SJCRH30 (cell line): Measurements from ENCODE around the gene DUSP22. TPM values are rescaled to one million over a fixed set of nuclear protein-coding genes. Genes with fewer than 3 reads are reported as not detected.

Experiments used
- DNase-seq, 2 experiments: peaks; one replicate each; pipeline ENCODE4 v3.0.0-alpha.2; 2015 to 2020
- H3K27ac ChIP-seq: fragments of 250-450 bp; sonication (Bioruptor Pico); 2 replicates; pipeline ENCODE4 v1.5.1; 2020; ENCODE audit warnings: mild to moderate bottlenecking, moderate library complexity
- H3K27me3 ChIP-seq: fragments of 250-450 bp; sonication (Bioruptor Pico); 2 replicates; pipeline ENCODE4 v1.5.1; 2020; ENCODE audit warnings: mild to moderate bottlenecking, moderate library complexity
- H3K36me3 ChIP-seq: fragments of 250-450 bp; sonication (Bioruptor Pico); 2 replicates; pipeline ENCODE4 v1.5.1; 2020; ENCODE audit warnings: mild to moderate bottlenecking, moderate library complexity
- H3K4me1 ChIP-seq: fragments of 250-450 bp; sonication (Bioruptor Pico); 2 replicates; pipeline ENCODE4 v1.5.1; 2020; ENCODE audit warnings: mild to moderate bottlenecking, moderate library complexity
- H3K4me3 ChIP-seq: fragments of 250-450 bp; sonication (Bioruptor Pico); 2 replicates; pipeline ENCODE4 v1.5.1; 2020; ENCODE audit warnings: mild to moderate bottlenecking, moderate library complexity
- H3K9me3 ChIP-seq: fragments of 250-450 bp; sonication (Bioruptor Pico); replicated peaks from 2 replicates; pipeline ENCODE4 v1.5.1; 2020; ENCODE audit warnings: mild to moderate bottlenecking, moderate library complexity
- total RNA-seq: library from RNA; depleted of rRNA; stranded (reverse); fragments of >200 nt; shearing (Covaris generic); gene quantifications from 2 replicates; pipeline ENCODE4 v1.2.3, GENCODE V29; 2014

DUSP22 gene
- total RNA-seq, 1 experiment from 2014 or later: 14.3 TPM

DNA sequence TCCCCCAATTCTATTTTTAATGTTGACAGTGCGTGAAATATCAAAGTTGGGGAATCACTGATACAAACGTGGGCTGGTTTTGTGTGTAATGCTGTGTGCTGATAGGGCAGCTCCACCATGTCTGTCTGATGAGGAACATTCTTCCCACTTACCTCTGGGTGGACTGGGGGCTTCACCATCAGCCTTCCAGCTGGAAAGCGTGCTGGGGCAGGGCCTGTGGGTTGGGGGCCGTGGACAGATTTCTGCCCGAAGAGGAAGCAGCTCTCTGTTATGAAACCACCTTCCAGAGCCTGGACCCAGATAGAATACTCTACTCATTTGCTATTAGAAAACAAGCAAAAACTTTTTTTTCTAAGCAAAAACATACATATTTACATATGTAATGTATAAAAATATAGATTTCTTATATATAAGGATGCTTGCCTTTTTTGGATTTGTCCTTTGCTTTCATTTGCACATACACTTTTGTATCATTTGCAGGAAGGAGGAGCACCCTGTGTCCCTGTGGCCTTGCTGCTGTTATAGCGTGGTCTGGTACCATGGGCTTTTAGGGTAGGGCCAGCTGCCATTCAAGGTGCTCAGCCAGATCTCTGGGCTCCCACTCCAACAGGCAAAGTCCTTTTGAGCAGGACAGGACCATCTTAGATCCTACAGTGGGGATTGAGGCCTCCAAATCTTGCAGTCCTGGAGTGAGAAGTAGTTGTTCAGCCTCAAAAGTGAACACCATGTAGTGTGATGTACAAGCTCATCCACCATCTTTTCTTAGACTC, 48.1 kb downstream of the DUSP22 start:
- no peaks in the 10 kb centered on the region for H3K4me1 ChIP-seq
- no peak overlapping the region for H3K4me3 ChIP-seq
- DNase-seq: no peak
- H3K27ac ChIP-seq: no peak overlapping the region
- no peaks in the 10 kb centered on the region for H3K27me3 ChIP-seq
- no peaks in the 10 kb centered on the region for H3K36me3 ChIP-seq
- H3K9me3 ChIP-seq: no peaks in the 10 kb centered on the region

DNA sequence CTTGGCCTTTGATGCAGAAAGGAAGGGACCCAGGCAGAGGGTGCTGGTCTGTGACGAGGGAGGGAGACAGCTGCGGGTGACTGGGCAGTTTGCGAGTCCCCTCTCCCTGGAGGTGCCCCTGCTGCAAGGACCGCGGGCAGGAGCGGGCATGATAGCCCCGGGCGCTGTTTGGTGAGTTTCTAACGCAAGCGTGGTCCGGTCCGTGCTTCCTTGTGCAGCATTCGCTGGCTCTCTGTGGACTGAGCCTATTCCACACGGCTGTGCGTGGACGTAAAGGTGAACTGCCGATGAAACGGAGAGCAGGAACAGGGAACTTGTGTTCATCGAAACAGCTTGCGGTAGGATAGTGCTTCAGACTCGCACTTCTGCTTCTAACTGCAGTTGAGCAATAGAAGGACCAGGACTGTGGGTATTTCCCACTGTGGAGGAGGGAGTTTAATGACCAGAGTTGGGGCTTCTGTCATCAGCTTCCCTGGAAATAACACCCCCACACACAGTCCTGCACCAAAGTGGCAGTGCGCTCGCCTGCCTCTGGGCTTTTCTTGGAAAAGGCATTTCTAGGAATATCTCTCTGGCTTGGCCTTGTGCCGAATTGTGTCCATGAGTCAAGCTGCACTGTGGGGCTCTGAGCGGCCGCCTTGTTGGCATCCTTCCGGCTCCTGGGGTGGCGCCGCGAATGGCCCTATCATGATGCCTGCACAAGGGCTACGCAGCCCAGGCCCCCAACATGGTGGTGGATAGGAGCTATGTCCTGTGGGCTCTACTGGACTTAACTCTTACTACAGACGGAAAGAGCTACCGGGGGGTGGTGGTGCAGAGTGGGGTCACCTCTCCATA, 48.9 kb downstream of the DUSP22 start:
- Histone ChIP-seq H3K27ac (no peak overlapping the region), H3K9me3 (no peaks in the 10 kb centered on the region), H3K4me1 (no peaks in the 10 kb centered on the region), H3K27me3 (no peaks in the 10 kb centered on the region), H3K4me3 (no peak overlapping the region), H3K36me3 (no peaks in the 10 kb centered on the region)
- no peak for DNase-seq

DNA sequence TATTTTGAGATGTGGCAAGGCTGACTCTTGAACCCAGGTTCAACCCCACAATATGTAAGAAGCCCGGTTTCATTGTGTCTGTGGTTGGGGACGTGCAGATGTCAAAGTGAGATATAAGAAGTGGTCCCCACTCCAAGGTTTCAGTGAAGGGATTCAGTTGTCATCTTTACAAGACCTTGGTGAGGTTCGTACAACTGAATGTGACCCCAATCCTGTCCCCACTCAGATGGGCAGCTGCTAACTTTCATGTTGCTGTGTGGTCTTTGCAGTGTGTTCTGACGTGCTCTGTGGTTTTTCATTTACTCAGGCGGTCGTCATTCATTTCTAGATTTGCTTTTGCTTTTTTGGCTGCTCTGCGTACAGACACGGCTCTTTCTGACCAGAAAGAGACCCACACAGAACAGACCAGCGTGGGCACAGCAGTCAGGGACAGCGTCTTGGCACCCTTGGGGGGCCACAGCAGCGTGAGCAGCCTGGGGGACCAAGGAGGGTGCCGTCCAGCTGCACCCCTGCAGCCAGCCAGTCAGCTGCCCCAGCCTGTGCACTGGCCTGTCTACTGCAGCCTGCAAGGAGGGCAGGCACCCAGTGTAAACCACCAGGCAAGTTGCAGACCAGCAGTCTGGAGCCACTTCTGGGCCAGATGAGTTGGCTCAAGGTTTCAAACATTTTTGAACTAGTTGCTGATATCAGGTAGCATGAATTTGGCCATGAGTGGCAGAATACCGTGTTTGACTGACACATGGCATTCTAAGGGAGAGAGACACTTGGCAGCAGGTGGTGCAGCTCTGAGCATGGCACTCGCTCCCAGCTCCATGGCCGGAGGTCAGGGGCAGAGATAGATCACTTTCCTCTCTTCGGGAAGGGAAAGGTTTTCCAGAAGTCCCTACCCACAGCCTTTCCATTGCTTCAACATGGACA, 49.9 kb downstream of the DUSP22 start:
- H3K4me1 ChIP-seq: no peaks in the 10 kb centered on the region
- no peak overlapping the region for H3K27ac ChIP-seq
- DNase-seq: no peak
- no peaks in the 10 kb centered on the region for H3K9me3 ChIP-seq
- H3K27me3 ChIP-seq: no peaks in the 10 kb centered on the region
- no peak overlapping the region for H3K4me3 ChIP-seq
- H3K36me3 ChIP-seq: no peaks in the 10 kb centered on the region

DNA sequence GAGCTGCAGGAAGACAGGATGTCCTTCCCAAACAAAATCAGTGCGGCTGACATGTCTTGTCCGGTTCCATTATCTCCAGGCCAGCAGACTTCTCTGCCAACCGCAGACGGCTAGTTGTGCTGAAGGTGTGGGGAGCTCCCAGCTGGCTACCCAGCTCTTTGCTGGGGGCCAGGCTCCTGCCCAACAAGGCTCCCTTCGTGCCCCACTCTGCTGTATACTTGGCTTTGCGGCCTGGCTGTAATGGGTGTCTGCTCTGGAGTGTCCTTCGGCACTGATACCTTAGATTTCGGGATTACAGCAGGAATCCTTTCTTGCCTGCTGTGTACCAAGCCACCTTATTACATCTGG, 50.5 kb downstream of the DUSP22 start:
- no peak overlapping the region for H3K4me3 ChIP-seq
- no peaks in the 10 kb centered on the region for H3K27me3 ChIP-seq
- H3K36me3 ChIP-seq: no peaks in the 10 kb centered on the region
- no peaks in the 10 kb centered on the region for H3K9me3 ChIP-seq
- H3K4me1 ChIP-seq: no peaks in the 10 kb centered on the region
- H3K27ac ChIP-seq: no peak overlapping the region
- no peak for DNase-seq

DNA sequence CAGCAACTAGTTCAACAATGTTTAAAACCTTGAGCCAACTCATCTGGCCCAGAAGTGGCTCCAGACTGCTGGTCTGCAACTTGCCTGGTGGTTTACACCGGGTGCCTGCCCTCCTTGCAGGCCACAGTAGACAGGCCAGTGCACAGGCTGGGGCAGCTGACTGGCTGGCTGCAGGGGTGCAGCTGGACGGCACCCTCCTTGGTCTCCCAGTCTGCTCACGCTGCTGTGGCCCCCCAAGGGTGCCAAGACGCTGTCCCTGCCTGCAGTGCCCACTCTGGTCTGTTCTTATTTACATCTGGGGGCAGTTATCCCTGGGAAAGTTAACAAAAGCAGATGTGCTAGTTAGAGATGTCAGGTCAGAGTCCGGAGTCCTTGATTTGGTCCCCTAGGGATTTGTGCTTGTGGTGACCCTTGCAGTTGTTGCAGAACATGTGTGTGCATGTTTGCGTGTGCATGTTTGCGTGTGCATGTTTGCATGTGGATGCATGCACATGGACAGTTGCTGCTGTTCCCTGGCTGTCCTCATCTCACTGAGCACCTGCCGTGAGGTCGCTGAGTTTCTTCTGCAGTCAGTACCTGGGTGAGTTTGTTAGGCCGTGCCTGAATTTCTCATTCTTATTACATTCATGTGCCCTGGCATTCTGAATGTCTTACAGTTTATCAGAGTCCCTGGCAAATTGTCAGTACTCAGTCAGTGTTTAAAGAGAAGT, 51.1 kb downstream of the DUSP22 start:
- DNase-seq: no peak
- Histone ChIP-seq H3K9me3 (no peaks in the 10 kb centered on the region), H3K36me3 (no peaks in the 10 kb centered on the region), H3K4me3 (no peak overlapping the region), H3K27me3 (no peaks in the 10 kb centered on the region), H3K4me1 (no peaks in the 10 kb centered on the region), H3K27ac (no peak overlapping the region)

DNA sequence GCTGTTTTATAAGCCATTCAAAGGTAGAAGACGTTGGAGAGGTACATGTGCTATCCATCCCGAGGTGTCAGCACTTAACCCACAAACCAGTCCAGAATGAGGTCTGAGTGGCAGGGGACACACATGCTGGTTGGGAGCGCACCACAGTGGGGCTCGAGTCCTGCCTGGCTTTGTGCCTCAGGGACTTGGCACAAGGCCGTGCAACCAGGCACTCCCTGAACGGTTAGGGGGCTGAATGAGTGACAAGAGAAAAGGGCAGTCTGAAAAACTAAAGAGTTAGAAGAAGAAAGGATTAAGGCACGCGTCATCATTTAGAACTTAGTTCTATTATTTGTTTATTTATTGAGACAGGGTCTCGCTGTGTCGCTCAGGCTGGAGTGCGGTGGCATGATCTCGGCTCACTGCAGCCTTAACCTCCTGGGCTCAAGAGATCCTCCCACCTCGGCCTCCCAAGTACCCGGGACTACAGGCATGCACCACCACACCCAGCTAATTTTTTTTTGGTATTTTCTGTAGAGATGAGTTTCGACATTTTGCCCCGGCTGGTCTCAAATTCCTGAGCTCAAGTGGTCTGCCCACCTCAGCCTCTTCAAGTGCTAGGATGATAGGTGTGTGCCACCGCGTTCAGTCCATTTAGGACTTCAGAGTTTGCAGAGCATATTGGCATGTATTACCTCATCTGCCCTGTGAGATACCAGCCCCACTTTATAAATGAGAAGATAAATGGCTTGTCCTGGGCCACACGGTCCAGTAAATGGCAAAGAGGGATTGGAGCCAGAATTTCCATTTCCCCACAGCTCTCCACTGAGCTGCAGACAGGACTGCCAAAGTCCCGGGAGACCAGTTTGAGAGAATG, 51.9 kb downstream of the DUSP22 start:
- H3K36me3 ChIP-seq: no peaks in the 10 kb centered on the region
- no peaks in the 10 kb centered on the region for H3K9me3 ChIP-seq
- no peak for DNase-seq
- no peak overlapping the region for H3K4me3 ChIP-seq
- no peaks in the 10 kb centered on the region for H3K4me1 ChIP-seq
- no peak overlapping the region for H3K27ac ChIP-seq
- H3K27me3 ChIP-seq: no peaks in the 10 kb centered on the region

DNA sequence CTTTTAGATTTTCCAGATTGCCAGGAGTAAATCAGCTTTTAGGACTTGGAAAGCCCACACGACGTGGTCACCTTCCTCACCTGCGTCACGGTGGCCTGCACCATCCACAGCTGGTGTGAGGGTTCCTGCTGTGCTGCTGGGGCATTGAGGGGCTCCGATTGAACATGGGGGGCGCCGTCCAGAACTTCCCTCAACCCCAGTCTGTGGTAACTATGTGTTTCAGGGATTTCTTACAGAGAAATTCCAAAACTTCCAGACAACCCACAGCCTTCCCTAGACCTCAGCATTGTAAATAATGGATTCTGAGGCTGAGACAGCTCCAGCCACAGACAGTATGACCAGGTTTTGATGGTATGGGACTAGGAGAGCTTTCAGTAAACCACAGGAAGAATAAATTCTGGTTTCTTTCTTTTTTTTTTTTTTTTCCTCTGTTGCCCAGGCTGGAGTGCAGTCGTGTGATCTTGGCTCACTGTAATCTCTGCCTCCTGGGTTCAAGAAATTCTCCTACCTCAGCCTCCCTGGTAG, 52.6 kb downstream of the DUSP22 start:
- Histone ChIP-seq H3K27ac (no peak overlapping the region), H3K27me3 (no peaks in the 10 kb centered on the region), H3K36me3 (no peaks in the 10 kb centered on the region), H3K9me3 (no peaks in the 10 kb centered on the region), H3K4me3 (no peak overlapping the region), H3K4me1 (no peaks in the 10 kb centered on the region)
- no peak for DNase-seq

DNA sequence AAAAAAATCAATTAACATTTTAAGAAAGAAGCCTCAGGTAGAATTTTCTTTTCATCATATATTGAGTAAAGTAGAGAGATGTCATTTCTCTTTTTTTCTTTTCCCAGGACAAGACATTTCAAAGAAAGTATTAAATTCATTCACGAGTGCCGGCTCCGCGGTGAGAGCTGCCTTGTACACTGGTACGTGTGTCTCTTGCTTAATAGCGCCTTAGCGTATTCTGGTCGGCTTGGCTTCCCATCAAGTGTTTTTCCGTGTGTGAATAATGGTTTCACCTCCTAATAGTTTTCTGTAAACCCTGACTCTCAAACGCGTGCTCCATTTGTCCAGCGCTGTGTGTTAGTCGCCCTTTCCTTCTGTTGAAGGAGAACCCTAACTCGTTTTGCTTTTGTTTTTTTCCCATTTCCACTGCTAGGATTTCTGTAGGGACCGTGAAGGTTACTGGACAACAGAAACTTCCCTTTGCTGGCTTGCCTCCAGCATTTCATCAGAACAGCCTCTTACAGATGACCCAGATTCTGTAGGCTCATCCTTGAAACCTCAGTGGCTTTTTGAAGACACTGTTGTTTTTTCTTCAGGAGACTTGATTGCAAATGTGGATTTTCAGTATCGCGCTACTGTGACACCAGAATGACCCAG, 53.6 kb downstream of the DUSP22 start:
- DNase-seq: no peak
- Histone ChIP-seq H3K27ac (no peak overlapping the region), H3K4me1 (no peaks in the 10 kb centered on the region), H3K4me3 (no peak overlapping the region), H3K36me3 (no peaks in the 10 kb centered on the region), H3K9me3 (no peaks in the 10 kb centered on the region), H3K27me3 (no peaks in the 10 kb centered on the region)

DNA sequence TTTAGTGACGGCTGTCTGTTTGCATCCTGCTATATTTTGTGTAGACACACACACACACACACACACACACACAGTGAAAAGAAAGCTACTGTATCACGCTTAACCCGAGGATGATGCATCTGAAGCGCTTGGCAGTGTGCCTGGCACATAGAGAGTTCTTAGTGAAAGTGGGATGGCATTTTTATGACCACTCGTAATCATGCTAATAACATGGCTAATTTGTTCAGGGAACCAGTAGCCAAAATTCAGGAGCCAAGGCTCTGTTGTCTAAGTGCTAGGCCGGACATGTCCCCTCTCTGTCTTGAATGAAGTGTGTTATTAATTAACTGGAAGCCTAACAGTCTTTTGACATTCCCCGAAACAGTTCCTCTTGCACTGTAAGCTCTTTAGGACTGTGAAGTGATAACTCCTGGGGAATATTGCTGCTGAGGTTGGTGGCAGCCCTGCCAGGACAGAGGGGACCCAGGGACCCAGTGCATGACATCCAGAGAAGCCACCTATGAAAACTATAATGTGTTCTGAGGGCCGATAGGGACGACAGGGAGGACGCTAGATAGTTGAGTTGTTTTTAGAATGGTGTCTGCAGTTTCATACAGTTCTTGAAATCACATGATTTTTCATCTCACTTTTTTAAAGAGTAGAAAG, 54.2 kb downstream of the DUSP22 start:
- Histone ChIP-seq H3K27me3 (no peaks in the 10 kb centered on the region), H3K4me3 (no peak overlapping the region), H3K9me3 (no peaks in the 10 kb centered on the region), H3K4me1 (no peaks in the 10 kb centered on the region), H3K27ac (no peak overlapping the region), H3K36me3 (no peaks in the 10 kb centered on the region)
- no peak for DNase-seq

DNA sequence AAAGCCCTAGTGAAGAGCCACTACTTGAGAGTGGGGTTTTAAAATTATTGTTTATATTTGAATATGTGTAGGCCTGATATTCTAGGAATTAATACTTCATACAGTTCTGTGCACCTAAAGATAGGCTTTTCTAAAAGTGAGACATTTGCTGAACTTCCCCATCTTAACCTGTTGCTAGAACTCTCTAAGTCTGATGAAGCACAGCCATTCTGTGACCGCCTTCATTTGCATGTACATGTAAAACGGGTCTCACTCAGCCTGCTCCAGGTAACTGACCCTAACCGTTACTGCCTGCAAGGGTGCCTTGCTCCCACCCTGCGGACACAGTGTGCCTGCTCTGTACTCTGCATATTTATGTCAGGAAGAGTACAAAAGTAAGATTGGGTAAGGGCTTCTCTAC, 54.9 kb downstream of the DUSP22 start:
- no peak overlapping the region for H3K4me3 ChIP-seq
- no peak overlapping the region for H3K27ac ChIP-seq
- H3K27me3 ChIP-seq: no peaks in the 10 kb centered on the region
- H3K4me1 ChIP-seq: no peaks in the 10 kb centered on the region
- H3K9me3 ChIP-seq: no peaks in the 10 kb centered on the region
- no peaks in the 10 kb centered on the region for H3K36me3 ChIP-seq
- no peak for DNase-seq

DNA sequence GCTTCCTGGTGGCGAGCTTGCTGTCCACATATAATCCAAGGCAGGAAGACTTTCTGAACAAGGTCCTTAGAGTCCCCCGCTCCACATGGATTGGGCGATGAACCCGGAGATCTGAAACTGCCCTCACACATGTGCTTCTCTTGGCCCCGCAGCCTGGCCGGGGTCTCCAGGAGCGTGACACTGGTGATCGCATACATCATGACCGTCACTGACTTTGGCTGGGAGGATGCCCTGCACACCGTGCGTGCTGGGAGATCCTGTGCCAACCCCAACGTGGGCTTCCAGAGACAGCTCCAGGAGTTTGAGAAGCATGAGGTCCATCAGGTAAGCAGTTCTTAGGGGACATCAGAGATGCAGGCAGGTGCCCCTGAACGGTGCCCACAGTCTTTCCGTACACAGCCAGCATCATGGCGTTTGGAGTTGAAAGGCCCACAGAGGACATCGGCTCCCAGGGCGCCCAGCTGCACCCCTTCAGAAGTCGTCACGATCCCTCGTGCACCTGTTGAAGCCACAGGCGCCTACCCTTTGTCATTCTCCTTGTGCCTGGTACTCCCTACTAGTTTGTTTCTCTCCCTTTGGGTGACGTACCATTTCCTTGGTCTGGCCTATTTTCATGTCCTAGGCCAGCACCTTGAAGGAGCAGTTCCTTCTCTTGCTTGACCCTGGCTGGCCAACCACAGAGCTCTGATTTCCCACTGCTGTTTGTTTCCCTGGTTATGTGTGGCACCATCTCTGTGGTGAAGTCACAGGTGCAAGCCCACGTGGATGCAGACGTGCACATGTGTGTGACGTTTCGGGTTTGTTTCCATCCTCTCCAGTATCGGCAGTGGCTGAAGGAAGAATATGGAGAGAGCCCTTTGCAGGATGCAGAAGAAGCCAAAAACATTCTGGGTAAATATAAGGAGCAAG, 55.9 kb downstream of the DUSP22 start:
- no peaks in the 10 kb centered on the region for H3K27me3 ChIP-seq
- DNase-seq: no peak
- H3K4me3 ChIP-seq: no peak overlapping the region
- H3K36me3 ChIP-seq: no peaks in the 10 kb centered on the region
- no peaks in the 10 kb centered on the region for H3K9me3 ChIP-seq
- H3K4me1 ChIP-seq: peaks cover 6% of the 10 kb centered on the region
- no peak overlapping the region for H3K27ac ChIP-seq

DNA sequence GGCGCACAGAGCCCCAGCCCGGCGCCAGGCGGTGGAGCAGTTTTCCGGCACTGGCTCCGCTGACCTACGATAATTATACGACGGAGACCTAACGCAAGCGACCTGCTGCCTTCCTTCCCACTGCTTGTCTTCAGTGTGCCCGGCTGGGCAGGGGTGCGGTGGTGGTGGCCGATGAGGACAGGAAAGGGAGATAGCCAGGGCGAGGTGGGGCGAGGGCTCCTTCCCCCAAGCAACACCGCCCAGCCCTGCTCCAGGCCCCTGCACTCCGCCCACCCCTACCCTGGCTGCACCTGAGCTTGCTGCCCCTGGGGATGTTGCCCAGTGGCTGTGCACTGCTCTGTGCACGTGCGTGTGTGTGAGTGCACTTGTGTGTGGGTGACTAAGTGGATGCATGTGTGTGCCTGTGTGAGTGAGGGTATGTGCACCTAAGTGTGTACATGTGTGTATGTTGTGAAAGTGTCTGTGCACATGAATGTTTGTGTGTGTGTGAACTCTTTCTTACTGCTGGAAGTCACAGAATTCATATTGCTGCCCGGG, 56.6 kb downstream of the DUSP22 start:
- no peak for DNase-seq
- H3K4me3 ChIP-seq: no peak overlapping the region
- H3K4me1 ChIP-seq: peaks cover 12% of the 10 kb centered on the region
- H3K27ac ChIP-seq: no peak overlapping the region
- H3K9me3 ChIP-seq: no peaks in the 10 kb centered on the region
- H3K36me3 ChIP-seq: no peaks in the 10 kb centered on the region
- H3K27me3 ChIP-seq: no peaks in the 10 kb centered on the region
